GM10248 (cell line): ENCODE results near the gene SUOX.
A peak's percentile ranks its signal among the peaks of the same experiment; 100 is the strongest.
"Not testable (repeated sequence)": the region's sequence is repeated elsewhere in the genome, so short reads cannot be mapped to it uniquely, and the experiment has no call there.

ENCODE experiments used
- CTCF ChIA-PET: fragments of 300-600 bp; sonication (Branson Sonifier 250); formaldehyde crosslinking; extraction: SDS; loops from one replicate; lab custom pipeline; 2021; ENCODE audit warnings: antibody characterized with exemption; lab: Yijun Ruan, JAX
- POLR2A ChIA-PET: fragments of 350-650 bp; sonication (Branson Sonifier 250); formaldehyde crosslinking; extraction: SDS; loops from one replicate; lab custom pipeline; 2020; ENCODE audit warnings: antibody characterized with exemption; lab: Yijun Ruan, JAX
- DNase-seq: peaks from one replicate; pipeline ENCODE4 v3.0.0; 2012; ENCODE audit errors: extremely low spot score
- CTCF ChIP-seq: IDR thresholded peaks from 2 replicates; pipeline ENCODE4 v1.5.1; 2012; ENCODE audit warnings: mild to moderate bottlenecking, low read depth; ENCODE audit errors: extremely low read depth, missing control alignments, control extremely low read depth

Gene SUOX

GRCh38 chr12:56040963-56041551 lies 44.0 kb downstream of the SUOX start:
- ChIA-PET CTCF (interaction anchor here (0.8 to 3.8 kb wide), 12 partner anchors 8 to 395 kb away, joined by 3 to 31 read pairs (median 5); partner anchors contain the start of genes PA2G4 and SUOX), POLR2A (interaction anchor here (0.6 to 0.7 kb wide), 3 partner anchors 76 to 382 kb away, joined by 3 to 5 read pairs (median 4); partner anchors contain the start of gene RPL41)
- no peak for DNase-seq
- no peak for TF ChIP-seq CTCF

- DNase-seq, result peak; percentile 90
- CTCF ChIA-PET, result interaction anchor here (0.8 to 3.8 kb wide), 6 partner anchors 13 to 396 kb away, joined by 3 to 31 read pairs (median 12); partner anchors contain the start of genes PA2G4 and SUOX
- POLR2A ChIA-PET, result no interaction called here
- peak; percentile 67 for TF ChIP-seq CTCF
Observed at GRCh38 chr12:56041552-56042429, 44.7 kb downstream of the SUOX start, which contains the start of gene RPS26. TSS of gene RPS26 (plus strand) at chr12:56041918. CDS start at chr12:56042167, 249 bp downstream.

- CTCF ChIA-PET, POLR2A ChIA-PET, DNase-seq: not testable (repeated sequence)
Observed at GRCh38 chr12:56042430-56042813, 45.3 kb downstream of the SUOX start.

GRCh38 chr12:56042843-56043242 lies 45.8 kb downstream of the SUOX start:
- ChIA-PET CTCF (interaction anchor here (4.7 kb wide), 1 partner anchor 46 kb away, joined by 31 read pairs; the partner anchor contains the start of gene SUOX), POLR2A (no interaction called here)
- no peak for DNase-seq
- no peak for TF ChIP-seq CTCF

- DNase-seq, result no peak
- POLR2A ChIA-PET, result interaction anchor here (0.6 to 2.0 kb wide), 3 partner anchors 58 to 197 kb away, joined by 4 to 7 read pairs (median 6); partner anchors contain the start of genes PA2G4 and RAB5B
- TF ChIP-seq CTCF, result no peak
- CTCF ChIA-PET, result interaction anchor here (0.8 to 4.7 kb wide), 20 partner anchors 7 to 308 kb away, joined by 3 to 31 read pairs (median 6); partner anchors contain the start of genes DGKA, ERBB3, ORMDL2 and PA2G4
Observed at GRCh38 chr12:56046027-56046780, 49.1 kb downstream of the SUOX start.

- no peak for DNase-seq
- POLR2A ChIA-PET, result no interaction called here
- CTCF ChIA-PET, result no interaction called here
- no peak for TF ChIP-seq CTCF
Observed at GRCh38 chr12:56053407-56053893, 56.4 kb downstream of the SUOX start.
